ENCODE results near the gene SH3D19. TPM values are rescaled to one million over a fixed set of nuclear protein-coding genes. Genes with fewer than 3 reads are reported as not detected.
A peak's percentile ranks its signal among the peaks of the same experiment; 100 is the strongest.
"Not testable (repeated sequence)": the region's sequence is repeated elsewhere in the genome, so short reads cannot be mapped to it uniquely, and the experiment has no call there.

SH3D19 gene
- total RNA-seq, 1 experiment from 2014 or later: 5.3 TPM

- H3K9me3 ChIP-seq, DNase-seq, H3K36me3 ChIP-seq, H3K27me3 ChIP-seq, H3K4me3 ChIP-seq: not testable (repeated sequence)
Observed at GRCh38 chr4:151255680-151256079, 69.7 kb downstream of the SH3D19 start.

DNA sequence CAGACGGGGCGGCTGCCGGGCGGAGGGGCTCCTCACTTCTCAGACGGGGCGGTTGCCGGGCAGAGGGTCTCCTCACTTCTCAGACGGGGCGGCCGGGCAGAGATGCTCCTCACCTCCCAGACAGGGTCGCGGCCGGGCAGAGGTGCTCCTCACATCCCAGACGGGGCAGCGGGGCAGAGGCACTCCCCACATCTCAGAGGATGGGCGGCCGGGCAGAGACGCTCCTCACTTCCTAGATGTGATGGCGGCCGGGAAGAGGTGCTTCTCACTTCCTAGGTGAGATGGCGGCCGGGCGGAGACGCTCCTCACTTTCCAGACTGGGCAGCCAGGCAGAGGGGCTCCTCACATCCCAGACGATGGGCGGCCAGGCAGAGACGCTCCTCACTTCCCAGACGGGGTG, 70.2 kb downstream of the SH3D19 start:
- H3K9me3 ChIP-seq, H3K27me3 ChIP-seq, DNase-seq, H3K4me3 ChIP-seq, H3K36me3 ChIP-seq: not testable (repeated sequence)

GRCh38 chr4:151251603-151252304, 73.7 kb downstream of the SH3D19 start:
- H3K36me3 ChIP-seq: no peaks in the 10 kb centered on the region
- no peak for DNase-seq
- no peak overlapping the region for H3K4me3 ChIP-seq
- no peaks in the 10 kb centered on the region for H3K9me3 ChIP-seq
- H3K27me3 ChIP-seq: no peaks in the 10 kb centered on the region

GRCh38 chr4:151250706-151251105, 74.7 kb downstream of the SH3D19 start:
- no peak for DNase-seq
- H3K4me3 ChIP-seq: no peak overlapping the region
- H3K27me3 ChIP-seq: no peaks in the 10 kb centered on the region
- H3K36me3 ChIP-seq: no peaks in the 10 kb centered on the region
- no peaks in the 10 kb centered on the region for H3K9me3 ChIP-seq

- Histone ChIP-seq H3K27me3 (no peaks in the 10 kb centered on the region), H3K36me3 (no peaks in the 10 kb centered on the region)
- DNase-seq: no peak
Observed at GRCh38 chr4:151248519-151248918, 76.9 kb downstream of the SH3D19 start.

DNA sequence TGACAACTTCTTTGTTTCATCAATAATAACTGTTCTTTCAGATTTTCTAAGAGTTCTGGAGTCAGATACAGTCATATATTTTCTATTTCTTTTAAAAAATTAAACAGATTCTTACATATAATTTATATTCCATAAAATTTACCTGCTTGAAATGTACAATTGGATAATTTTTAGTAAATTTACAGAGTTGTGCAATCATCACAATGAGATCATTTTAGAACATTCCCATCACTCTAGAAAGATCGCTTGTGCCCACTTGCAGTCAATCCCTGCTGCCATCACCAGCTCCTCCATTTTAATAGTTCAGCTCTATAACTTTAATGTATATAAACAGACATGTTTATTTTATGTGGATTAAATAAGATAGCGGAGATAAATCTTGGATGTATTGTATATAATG, 78.0 kb downstream of the SH3D19 start:
- no peak overlapping the region for H3K4me3 ChIP-seq
- H3K9me3 ChIP-seq: no peaks in the 10 kb centered on the region
- H3K27me3 ChIP-seq: no peaks in the 10 kb centered on the region
- no peaks in the 10 kb centered on the region for H3K36me3 ChIP-seq
- no peak for DNase-seq

More at GRCh38 chr4:151248519-151248918, 76.9 kb downstream of the SH3D19 start:
- Histone ChIP-seq H3K4me3 (no peak overlapping the region), H3K9me3 (no peaks in the 10 kb centered on the region)

- no peak overlapping the region for H3K4me3 ChIP-seq
- DNase-seq: no peak
- H3K36me3 ChIP-seq: no peaks in the 10 kb centered on the region
- H3K27me3 ChIP-seq: no peaks in the 10 kb centered on the region
- no peaks in the 10 kb centered on the region for H3K9me3 ChIP-seq
Observed at GRCh38 chr4:151246742-151247141, 78.7 kb downstream of the SH3D19 start.

GRCh38 chr4:151242305-151242704, 83.1 kb downstream of the SH3D19 start:
- Histone ChIP-seq H3K27me3 (no peaks in the 10 kb centered on the region), H3K4me3 (no peak overlapping the region), H3K9me3 (no peaks in the 10 kb centered on the region), H3K36me3 (no peaks in the 10 kb centered on the region)
- no peak for DNase-seq

DNA sequence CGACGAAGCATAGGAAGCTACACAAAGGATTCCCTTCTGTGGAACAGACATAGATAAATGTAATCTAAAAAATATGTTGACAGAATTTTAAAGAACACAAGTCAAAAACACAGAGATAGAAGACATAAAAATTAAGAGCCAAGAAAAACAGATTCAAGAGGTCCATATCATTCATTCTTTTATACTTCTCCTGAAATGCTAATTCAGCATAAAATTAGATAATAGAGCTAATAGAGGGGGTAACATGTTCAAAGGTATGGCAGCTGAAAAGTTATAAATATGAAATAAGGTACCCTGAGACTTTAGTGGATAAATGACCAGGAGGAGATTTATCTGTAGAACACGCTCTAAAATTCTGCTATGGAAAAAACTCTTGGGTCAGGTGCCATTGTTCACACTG, 85.8 kb downstream of the SH3D19 start:
- no peaks in the 10 kb centered on the region for H3K27me3 ChIP-seq
- H3K4me3 ChIP-seq: no peak overlapping the region
- DNase-seq: no peak
- no peaks in the 10 kb centered on the region for H3K9me3 ChIP-seq
- no peaks in the 10 kb centered on the region for H3K36me3 ChIP-seq

DNA sequence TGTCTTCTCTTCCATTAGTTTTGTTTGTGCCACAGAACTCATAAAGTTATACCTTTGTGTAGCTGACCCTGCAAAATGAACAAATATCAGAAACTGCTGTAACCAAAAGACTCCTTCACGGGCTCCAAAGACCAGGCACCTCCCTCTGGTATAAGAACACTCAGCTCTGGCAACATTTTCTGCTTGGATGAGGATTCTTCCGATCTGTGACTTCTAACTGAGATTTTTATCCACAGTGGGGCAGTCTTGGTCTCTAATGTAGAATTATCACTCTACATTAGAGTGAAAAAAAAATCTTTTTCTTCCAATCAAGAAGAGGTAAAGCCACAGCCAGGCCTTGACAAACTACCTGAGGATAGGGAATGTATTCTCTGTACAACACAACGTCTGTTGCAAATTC, 86.9 kb downstream of the SH3D19 start:
- Histone ChIP-seq H3K4me3 (no peak overlapping the region), H3K9me3 (no peaks in the 10 kb centered on the region), H3K36me3 (no peaks in the 10 kb centered on the region), H3K27me3 (no peaks in the 10 kb centered on the region)
- no peak for DNase-seq

GRCh38 chr4:151236036-151236435, 89.4 kb downstream of the SH3D19 start:
- no peak for DNase-seq
- H3K9me3 ChIP-seq: no peaks in the 10 kb centered on the region
- no peaks in the 10 kb centered on the region for H3K36me3 ChIP-seq
- H3K27me3 ChIP-seq: no peaks in the 10 kb centered on the region
- H3K4me3 ChIP-seq: no peak overlapping the region

GRCh38 chr4:151235373-151235772, 90.0 kb downstream of the SH3D19 start:
- not testable (repeated sequence) for H3K9me3 ChIP-seq, DNase-seq, H3K36me3 ChIP-seq, H3K27me3 ChIP-seq, H3K4me3 ChIP-seq

DNA sequence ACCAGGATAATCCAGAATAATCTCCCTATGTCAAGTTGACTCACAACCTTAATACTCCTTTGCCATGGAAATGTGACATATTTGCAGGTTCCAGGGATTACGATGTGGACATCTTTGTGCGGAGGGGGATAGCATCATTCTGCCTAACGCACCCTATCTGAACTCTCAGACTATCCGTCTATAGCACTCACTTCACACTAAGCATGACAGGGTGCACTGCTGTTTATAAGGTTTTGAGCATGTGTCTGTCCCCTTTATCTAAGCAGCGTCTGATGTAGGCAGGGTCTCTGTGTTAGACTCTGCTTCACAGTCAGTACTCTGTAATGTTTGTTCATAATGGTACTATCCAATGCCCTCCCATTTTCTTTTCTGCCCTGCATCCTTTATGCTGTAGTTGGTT, 91.8 kb downstream of the SH3D19 start:
- Histone ChIP-seq H3K9me3 (no peaks in the 10 kb centered on the region), H3K36me3 (no peaks in the 10 kb centered on the region), H3K4me3 (no peak overlapping the region), H3K27me3 (no peaks in the 10 kb centered on the region)
- DNase-seq: no peak

DNA sequence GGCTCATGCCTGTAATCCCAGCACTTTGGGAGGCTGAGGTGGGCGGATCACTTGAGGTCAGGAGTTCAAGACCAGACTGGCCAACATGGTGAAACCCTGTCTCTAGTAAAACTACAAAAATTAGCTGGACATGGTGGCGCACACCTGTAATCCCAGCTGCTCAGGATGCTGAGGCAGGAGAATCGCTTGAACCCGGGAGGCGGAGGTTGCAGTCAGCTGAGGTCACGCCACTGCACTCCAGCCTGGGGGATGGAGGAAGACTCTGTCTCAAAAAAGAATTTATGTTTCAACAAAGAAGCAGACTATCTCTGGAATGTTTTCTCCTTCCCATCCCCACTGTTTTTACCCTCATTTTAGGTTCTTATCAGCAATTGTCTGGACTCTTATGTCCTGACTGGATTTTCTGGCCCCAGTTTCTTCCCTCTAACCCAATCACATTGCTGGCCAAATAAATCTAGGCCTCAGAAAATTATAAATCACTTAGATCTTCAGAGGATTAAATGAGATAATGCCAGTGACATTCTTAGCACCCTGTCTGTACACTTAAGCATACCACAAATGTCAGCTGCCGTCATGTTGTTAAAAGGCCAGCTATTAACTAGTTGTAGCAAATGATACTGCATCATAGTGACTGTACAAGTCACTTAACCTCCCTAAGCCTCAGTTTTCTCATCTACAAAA, 93.3 kb downstream of the SH3D19 start:
- no peak overlapping the region for H3K4me3 ChIP-seq
- H3K9me3 ChIP-seq: no peaks in the 10 kb centered on the region
- no peaks in the 10 kb centered on the region for H3K27me3 ChIP-seq
- H3K36me3 ChIP-seq: no peaks in the 10 kb centered on the region
- DNase-seq: no peak

DNA sequence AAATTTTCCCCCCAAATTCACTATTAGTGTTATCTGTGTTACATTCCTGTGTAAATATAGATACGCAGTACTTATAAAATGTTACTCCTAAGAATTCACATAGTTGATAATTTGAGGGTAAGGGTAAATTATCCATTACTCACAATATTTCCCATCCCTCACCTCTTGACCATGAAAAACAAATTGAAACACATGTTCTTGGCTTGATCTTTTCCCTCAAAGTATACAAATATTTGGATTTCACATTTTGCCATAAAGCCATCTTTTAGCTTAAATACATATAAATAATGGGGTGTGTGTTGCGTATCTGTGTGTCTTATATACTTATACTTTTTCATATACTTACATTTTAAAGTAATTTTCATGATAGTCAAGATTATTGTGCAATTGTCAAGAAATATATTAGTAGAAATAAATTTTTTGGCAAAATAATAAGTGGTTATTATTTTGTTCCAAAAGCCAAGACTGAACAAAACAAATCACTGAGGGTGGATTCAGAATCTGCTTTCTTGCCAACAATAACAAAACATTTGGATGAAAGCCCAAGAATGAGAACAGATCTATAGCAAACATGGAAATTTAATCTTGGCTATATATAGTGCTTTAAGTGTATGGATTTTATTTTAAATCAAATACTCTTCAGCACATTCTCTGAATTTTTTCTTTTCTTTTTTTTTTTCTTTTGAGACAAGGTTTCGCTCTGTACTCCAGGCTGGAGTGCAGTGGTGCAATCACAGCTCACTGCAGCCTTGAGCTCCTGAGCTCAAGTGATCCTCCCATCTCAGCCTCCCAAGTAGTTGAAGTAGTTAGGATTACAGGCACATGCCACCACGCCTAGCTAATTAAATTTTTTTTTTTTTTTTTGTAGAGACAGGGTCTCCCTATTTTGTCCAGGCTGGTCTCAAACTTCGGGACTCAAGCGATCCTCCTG, 97.0 kb downstream of the SH3D19 start:
- Histone ChIP-seq H3K9me3 (no peaks in the 10 kb centered on the region), H3K36me3 (no peaks in the 10 kb centered on the region), H3K27me3 (no peaks in the 10 kb centered on the region), H3K4me3 (no peak overlapping the region)
- DNase-seq: peak; percentile 5

DNA sequence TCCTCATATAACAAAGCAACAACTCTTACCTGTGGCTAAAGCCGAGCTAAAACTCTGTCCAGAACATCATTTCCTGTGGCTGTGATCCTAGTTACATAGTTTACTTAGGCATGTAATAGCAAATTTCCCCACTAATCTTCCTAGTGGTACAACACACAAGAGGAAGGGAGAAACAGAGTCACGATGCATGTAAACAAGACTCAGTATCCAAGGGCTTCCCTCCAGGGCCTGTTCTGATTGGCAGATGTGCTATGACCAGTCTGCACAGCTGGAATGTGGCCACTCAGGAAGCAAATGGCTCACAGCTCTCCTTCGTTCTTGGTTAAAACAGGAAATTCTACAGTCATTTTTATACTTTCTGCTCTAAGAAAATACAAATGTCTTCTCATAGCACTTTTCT, 97.7 kb downstream of the SH3D19 start:
- Histone ChIP-seq H3K27me3 (no peaks in the 10 kb centered on the region), H3K4me3 (0 out of 2 replicates have a peak overlapping the region, but pooled peaks have one; percentile 4)

GRCh38 chr4:151227172-151227571, 98.2 kb downstream of the SH3D19 start:
- Histone ChIP-seq H3K27me3 (no peaks in the 10 kb centered on the region), H3K36me3 (no peaks in the 10 kb centered on the region), H3K4me3 (0 out of 2 replicates have a peak overlapping the region, but pooled peaks have one; percentile 4), H3K9me3 (no peaks in the 10 kb centered on the region)
- DNase-seq: no peak

More for the DNA sequence above, 97.7 kb downstream of the SH3D19 start:
- peak; percentile 62 for DNase-seq
- no peaks in the 10 kb centered on the region for H3K9me3 ChIP-seq
- H3K36me3 ChIP-seq: no peaks in the 10 kb centered on the region
